Smooth muscle cell of the brain vasculature (primary cell): Measurements from ENCODE around the gene RASAL1.
"Not testable (repeated sequence)": the region's sequence is repeated elsewhere in the genome, so short reads cannot be mapped to it uniquely, and the experiment has no call there.

ENCODE experiments used
- DNase-seq: peaks from one replicate; pipeline ENCODE4 v3.0.0-alpha.2; 2012; ENCODE audit warnings: low read depth, low spot score

RASAL1 gene

DNA sequence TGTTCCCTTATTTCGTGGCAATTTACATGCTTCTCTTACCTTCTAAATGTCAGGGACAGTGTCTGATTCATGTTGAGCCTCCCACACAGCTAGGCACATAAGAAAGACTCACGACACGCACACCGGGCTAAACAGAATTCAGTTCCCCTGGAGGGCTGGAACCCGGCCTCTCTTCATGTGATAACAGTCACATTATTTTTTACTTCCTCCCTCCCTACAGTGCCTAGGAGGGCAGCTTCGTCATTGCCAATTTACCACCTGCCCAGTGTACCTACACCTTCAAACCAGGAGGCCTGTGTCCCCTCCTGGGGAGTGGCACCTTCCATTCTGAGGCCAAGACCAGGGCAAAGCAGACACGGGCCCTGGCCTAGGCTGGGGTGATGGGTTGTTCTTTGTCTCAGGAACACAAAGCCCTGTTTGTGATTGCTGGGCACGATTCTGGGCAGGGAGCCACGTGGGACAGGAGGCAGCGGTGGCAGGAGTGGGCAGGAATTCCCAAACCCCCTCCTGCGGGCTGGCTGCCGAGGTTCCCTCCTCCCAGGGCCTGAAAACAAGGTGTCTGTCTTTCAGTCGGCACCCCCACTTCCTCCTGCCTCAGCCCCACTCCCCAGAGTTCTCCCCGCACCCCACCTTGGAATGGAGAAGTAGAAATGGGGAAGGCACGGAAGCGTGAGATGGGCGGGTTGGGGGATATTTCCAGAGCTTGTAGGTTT lies 6.8 kb upstream of the RASAL1 start:
- DNase-seq: no peak

DNA sequence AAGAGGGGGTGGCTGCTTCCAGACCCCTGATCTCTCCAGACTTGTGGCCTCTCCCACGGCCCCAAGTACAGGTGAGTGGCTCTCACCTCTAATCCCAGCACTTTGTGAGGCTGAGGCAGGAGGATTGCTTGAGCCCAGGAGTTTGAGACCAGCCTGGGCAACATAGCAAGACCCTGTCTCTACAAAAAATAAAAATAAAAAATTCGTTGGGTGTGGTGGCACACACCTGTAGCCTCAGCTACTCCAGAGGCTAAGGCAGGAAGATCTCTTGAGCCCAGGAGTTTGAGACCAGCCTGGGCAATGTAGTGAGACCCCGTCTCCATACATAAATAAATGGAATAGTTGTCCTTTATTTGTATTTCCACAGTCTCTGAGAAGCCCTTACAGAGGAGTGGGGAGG lies 6.2 kb upstream of the RASAL1 start:
- not testable (repeated sequence) for DNase-seq

- no peak for DNase-seq
Observed at GRCh38 chr12:113140706-113141105, 5.1 kb upstream of the RASAL1 start.

DNA sequence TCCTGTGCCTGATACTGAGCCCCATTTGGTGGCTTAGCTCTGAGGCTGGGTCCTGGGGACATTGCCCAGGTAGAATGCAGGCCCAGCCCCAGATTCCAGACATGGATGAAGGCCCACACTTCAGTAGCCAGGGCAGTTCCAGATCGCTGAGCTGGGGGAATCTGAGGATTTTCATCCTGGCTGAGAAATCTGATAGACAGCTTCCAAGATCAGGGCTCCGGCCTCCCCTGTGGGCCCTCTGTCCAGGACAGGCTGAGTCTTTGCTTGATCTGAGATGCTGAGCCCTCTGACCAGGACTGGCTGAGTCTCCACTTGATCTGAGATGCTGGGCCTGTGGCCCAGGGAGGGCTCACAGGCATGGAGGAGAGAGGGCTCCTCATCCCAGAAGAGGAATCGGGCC lies 3.3 kb upstream of the RASAL1 start:
- no peak for DNase-seq

DNA sequence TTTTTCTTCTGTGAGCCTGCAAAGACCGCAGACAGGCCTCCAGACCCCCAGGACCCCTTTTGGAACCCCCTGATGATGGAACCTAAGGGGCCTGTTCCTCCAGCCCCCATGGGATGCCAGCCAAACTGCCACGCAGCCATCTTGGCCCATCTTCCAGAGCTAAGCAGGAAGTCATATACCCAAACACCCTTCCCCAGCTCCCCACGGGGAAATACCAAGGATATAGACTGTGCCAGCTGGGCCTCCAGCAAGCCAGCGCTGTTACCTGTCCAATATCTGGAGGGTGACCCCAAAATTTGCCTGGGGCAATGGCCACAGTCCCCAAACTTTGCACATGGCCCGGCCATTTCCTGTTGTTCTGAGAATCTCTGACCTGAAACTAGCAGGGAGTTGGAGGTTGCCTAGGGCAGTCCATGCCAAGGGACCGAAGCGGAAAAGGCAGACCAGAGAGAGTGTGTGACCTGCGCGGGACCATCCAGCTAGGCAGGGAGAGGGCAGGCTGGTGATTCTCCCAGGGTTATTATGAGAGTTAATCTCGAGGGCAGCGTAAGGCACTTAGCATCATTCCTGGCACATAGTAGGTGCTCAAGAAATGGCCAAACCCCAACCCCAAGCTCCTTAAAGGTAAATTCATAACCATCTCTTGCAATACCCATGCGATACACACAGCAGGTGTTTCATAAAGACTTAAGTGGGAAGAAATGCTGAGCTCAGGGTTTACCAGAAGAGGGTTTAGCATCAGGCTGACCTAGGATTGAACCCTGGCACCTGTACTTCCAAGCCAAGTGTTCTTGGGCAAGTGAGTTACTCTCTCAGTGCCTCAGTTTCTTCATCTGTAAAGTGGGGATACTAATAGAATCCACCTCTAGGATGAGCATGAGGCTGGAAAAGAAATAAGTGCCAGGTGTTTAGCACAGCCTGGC lies 2.6 kb upstream of the RASAL1 start:
- DNase-seq: no peak

DNA sequence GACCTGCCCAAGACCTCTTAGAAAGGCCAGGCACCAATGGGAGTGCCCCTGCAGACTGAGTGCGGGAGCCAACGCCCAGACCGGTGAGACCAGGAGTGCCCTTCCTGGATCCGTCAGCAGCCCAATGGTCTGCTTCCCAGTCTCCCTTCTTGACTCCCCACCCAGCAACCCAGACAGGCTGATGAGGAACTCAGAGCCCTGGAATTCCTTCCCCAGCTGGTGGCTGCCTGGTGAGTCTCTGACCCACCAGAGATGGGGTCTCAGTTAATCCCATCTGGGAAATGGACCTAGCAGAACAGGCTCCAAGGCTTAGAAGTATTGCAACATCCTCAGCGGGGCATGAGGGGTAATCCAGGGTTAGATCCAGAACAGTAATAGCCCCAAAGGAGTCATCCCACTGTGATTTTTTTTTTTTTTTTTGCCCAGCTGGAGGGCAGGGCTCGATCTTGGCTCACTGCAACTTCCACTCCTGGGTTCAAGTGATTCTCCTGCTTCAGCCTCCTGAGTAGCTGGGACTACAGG lies 1.5 kb upstream of the RASAL1 start:
- no peak for DNase-seq

- no peak for DNase-seq
Observed at GRCh38 chr12:113136128-113136989, 798 bp upstream of the RASAL1 start.

- no peak for DNase-seq
Observed at GRCh38 chr12:113134521-113134951, 1.0 kb downstream of the RASAL1 start.

DNA sequence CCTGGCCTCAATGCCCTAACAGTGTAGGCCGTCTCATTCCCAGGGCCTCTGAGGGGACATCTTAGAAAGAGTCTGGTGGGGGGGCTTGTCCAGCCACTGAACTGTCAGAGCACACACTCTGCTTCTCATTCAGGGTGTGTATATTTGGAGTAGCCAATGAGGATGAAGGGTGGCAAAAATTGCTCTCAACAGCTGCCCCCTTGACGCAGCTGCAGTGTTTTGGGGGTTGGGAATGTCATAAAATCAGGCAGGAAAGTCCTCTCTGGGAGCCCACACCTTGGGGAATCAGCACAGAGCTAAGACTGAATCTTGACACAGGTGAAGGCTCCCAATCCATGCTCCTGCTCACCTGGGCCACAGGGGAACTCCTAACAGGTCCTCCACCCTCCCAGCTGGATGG lies 1.5 kb downstream of the RASAL1 start:
- no peak for DNase-seq

GRCh38 chr12:113133666-113134065 lies 1.9 kb downstream of the RASAL1 start:
- no peak for DNase-seq

GRCh38 chr12:113133036-113133435 lies 2.5 kb downstream of the RASAL1 start:
- no peak for DNase-seq

- no peak for DNase-seq
Observed at GRCh38 chr12:113131556-113131955, 4.0 kb downstream of the RASAL1 start.

DNA sequence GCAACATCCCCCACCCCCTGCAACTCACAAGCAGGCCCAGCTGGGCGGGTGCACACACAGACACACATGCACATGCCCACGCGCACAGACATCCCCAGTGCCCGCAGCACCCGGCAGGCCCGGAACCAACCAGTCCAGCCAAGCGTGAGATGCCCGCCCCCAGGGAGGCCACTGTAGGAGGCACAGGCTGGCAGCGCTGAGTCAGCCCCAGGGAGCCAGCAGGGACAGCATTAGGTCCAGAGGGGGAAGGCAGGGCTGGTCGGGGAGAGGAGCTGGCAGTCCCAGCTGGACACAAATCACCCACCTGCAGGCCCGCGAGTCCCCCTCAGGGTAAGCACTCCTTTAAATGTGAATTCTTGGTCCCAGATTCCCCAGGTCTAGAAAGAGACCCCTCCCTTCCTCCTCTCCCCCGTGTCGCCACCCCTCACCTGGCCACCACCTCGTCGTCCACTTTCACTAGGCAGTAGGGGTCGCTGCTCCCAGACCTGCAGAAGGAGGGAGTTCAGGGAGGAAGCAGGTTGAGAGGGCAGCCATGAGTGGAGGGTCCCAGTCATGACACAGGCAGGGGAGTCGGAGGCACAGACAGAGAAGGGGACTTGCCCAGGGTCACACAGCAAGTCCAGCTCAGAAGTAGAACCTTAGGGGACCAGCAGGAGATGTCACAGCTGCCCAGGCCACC lies 5.0 kb downstream of the RASAL1 start:
- DNase-seq: no peak

- DNase-seq: no peak
Observed at GRCh38 chr12:113129664-113130456, 5.7 kb downstream of the RASAL1 start.

- no peak for DNase-seq
Observed at GRCh38 chr12:113128802-113129663, 6.5 kb downstream of the RASAL1 start.

DNA sequence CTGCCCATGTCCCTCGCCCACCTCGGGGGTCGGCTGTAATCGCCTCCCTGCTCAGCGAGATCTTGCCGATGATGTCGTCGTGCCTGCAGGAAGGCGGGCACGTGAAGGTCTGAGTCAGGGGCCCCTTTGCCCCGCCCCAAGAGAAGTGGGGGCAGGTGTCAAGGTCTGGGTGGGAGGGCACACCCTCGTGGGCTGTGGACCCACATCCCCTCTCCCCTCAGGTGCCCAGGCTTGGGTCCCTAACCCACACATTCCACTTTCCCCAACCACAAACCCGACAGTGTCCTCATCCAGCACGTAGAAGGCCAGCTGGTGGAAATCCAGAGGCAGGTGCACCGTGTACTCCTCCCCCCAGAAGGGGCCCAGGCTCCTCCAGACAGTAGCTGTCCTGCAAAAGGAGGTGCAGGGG lies 7.8 kb downstream of the RASAL1 start:
- DNase-seq: no peak

DNA sequence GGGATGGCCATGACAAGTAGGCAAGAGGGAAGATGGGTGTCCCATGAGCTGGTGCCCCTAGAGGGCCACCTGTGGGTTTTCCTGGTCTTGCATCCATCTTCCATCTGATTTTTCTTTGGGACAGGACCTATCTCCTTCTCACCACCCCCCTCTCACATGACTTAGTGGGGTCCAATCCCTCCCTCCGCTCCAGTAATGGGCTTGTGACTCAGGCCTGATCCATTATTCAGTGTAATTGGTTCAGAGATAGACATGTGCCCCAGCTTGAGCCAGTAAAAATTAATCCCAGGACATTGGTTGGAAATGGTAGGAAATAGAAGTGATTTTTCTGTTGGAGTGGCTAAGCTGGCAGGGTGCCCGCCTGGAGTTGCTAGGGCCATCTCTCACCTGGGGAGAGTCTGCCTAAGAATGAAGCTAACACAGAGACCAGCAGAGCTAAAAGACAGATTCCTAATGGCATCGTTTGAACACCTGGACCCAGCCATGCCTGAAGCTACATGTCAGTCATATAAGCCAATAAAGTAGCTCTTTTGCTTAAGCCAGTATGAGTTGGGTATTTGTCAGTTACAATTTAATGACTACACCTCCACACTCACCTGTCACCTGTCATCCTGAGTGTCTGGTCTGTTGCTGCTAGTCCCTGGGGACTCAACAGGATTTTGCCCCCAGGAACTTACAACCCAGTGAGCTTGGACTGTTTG lies 14.7 kb downstream of the RASAL1 start:
- no peak for DNase-seq

GRCh38 chr12:113119980-113120669 lies 15.4 kb downstream of the RASAL1 start:
- DNase-seq: no peak
